Suppressor macrophage treated with lipopolysaccharide for 1 hour (primary cell): ENCODE measurements around the gene SIX5.

Source experiments
- DNase-seq, 3 donors: peaks; one replicate each; pipeline ENCODE4 v3.0.0-alpha.2; 2020 to 2022

Gene SIX5

GRCh38 chr19:45792470-45793177 is 23.6 kb upstream of the SIX5 start, which contains the start of gene DMWD:
DMWD (minus strand) TSS chr19:45792845; CDS start chr19:45792756, 89 bp downstream.
- DNase-seq: peak; percentile 99 to 100 (median 100)

DNA sequence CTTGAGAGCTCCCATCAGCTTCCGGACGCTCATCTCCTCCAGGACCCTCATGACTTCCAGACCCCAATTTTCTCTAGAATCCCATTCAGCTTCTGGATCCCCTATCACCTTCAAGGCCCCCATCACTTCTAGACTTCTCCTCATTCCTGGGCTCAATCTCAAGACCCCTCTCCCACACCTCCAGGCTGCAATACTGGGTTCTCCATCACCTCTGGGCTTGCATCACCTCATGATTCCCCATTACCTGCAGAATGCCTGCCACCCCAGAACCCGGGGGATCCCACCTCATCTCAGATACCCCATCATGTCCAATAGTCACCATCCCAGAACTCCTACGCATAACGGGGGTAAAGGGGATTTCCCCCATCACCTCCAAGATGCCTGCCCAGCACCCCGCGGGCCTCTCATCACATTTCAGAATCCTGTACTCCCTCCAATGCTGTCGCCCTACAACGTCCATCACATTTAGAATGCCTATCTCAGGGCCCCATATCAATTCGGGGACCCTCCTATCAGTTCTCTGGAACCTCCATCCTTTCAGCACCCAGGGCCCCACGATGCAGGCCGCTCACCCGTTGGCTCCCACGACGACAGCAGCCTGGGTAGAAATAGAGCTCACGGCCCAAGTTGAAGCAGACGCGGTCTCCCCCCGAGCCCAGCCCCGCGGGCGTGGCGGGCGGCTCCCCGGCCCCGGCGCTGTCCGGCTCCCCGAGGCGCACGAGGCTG is 22.9 kb upstream of the SIX5 start:
- DNase-seq: peak in 1 of 3 donors; percentile 18

DNA sequence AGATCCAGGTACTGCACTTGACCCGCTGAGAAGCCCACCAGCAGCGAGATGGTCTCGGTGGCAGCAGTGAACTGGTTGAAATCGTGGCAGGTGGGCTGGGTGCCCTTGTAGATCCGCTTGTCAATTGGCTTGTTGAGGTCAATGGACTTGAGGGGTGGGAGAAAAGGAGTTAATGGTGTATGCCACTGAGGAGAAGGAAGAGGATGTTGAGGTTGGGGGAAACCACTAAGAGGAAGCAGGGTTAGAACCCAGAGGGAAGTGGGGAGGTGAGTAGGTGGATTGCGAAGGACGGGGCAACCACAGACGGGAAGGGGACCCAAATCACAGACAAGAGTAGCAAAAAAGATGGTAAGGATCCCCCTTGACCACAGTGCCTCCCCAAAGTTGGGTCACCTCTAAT is 21.9 kb upstream of the SIX5 start:
- DNase-seq: peak; percentile 90 to 93 (median 93)

DNA sequence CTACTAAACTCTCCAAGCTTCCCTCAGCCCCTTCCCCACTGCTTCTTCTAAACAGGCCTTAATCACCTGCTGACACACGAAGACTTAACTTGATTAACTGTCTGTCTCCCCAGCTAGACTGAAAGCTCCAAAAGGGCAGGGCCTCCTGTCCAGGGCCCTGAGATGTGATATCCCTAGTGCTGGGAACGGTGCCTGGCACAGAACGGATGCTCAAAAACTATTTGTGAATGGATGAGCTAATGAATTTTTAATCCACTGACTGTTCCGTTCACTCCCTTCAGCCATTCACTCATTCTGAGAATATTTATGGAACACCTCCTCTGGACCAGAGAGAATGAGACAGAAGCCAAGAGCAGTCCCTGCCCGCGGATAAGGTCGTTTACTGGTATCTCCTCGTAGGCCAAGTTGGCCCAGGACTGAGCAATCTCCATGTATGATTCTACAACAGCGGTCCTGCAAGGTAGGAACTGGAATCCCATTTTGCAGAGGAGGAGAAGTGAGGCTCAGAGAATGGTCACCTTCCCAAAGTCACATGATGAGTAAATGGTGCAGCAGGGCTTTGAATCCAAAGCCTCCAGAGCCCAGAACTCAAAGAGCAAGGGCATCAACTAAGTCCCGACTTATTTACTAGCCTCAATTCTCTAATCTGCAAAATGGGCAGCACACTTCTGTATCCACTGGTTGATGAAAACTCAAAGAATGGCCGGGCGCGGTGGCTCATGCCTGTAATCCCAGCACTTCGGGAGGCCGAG is 20.2 kb upstream of the SIX5 start:
- DNase-seq: peak in 1 of 3 donors; percentile 13

GRCh38 chr19:45786533-45786894 is 17.5 kb upstream of the SIX5 start:
- DNase-seq: no peak

- no peak for DNase-seq
These were observed 16.9 kb upstream of the SIX5 start for GRCh38 chr19:45785781-45786532.

DNA sequence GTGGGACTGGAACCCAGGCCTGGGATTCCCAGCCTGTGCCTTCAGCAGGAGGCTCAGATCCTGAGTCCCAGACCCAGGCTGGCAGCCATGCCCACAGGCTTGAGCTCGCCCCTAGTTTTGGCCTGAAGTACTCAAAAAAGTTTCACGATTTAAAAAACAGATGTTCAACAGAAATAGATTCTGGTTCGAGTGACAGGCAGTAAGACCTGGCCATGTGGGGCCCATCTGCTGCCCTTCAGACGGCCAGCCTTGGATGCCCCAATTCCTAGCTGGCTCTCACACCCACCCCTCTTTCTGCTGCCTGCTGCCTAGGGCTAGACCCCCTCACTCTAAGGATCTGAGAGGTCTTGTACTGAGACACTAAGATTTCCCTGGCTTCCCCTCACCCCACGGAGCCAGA is 16.0 kb upstream of the SIX5 start:
- no peak for DNase-seq

DNA sequence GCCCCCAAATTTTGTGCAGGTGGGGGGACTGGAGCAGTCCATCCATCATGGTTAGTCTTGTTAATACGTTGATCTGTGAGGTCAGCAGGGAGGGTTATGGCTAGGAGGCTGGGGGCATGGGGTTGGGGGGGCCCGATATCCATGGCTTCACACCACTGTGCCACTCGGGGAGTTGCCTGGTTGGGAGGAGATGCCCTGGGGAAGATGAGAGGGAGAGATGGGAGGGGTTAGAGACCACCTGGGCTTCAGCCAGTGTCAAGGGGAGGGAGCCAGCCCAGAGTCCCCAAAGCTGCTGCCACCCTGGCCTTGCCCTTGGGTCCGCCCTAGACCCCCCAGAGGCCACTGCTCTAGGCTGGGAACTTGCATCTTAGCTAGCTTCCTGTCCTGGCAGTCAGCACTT is 15.0 kb upstream of the SIX5 start:
- DNase-seq: no peak

- no peak for DNase-seq
These were observed 14.1 kb upstream of the SIX5 start for GRCh38 chr19:45782820-45783785.

DNA sequence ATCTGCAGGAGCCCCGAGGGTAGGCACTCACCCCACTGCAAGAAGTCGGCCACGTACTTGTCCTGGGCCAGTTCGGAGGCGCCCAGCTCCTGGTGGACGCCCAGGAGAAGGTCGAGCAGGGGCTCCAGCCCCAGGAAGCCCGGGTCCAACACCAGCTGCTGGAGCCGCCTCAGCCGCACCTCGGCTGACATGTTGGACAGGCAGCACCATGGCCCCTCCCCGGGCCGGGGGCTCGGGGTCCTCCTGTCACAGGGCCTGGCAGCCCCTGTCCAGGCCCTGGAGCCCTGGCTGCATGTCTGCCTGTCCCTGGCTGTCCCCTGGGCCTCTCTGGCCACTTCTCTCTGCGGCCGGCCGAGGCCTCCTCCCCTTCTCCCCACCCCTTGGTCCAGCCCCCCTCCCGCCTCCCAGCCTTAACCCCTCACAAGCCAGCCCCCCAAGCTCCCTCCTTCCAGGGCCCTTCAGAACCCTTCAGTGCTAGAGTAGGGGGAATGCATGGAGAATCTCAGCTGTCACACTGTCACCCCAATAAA is 13.2 kb upstream of the SIX5 start, which contains the start of gene DMPK:
Gene DMPK (minus strand): TSS at position 329 of the 530 bp plus-strand sequence. CDS start 138 bp downstream, at position 191.
- no peak for DNase-seq

- peak; percentile 51 to 57 (median 52) for DNase-seq
These were observed 12.4 kb upstream of the SIX5 start for GRCh38 chr19:45781214-45782161.

DNA sequence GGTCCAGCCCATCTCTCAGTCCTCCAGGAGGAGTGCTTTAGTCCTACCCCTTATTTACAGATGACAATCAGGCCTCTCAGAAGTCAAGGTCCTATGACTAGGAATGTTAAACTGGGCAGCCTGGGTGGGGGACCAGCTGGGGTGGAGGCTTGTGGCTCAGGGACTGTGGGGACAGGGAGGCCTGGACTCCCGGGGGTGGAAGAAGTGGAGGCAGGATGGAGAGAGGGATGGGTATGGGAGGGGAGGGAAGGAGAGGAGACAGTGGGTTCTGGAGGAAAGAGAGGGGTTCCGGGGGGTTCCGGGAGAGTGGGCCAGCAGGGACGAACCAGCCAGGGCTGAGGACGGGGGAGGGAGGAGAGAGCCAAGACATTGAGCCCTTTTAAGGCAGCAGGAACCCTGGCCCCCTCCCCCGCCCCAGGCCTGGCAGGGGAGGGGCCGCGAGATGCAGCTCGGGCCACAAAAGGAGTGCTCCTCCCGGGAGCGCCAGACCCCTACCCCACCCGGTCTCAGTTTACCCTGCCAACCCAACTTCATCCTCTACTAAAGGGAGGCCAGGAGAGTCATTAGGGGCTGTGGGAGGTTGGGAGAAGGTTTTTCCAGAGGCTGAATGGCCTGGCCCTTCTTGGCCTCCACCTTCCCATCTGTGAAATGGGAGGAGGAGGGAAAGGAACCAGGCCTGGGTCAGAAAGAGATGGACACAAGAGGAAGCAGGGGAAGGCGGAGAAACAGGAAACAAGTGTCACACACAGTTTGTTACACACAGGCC is 11.6 kb upstream of the SIX5 start:
- peak in 2 of 3 donors; percentile 43 to 60 for DNase-seq

DNA sequence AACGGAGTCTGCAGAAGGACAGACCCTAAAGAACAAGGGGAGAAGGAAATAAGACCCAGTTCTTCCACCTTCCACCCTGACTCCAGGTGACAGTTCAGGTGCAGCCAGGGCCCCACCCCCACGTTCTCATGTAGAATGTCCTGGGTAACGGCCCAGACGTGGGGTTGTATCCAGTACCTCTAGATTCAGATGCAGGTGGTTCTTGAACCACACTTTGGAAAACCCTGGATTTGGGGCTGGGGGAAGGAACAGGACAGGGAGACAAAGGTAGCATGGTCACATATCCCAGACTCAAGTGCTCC is 11.0 kb upstream of the SIX5 start:
- DNase-seq: no peak

- peak; percentile 74 to 86 (median 76) for DNase-seq
These were observed 10.4 kb upstream of the SIX5 start for GRCh38 chr19:45779231-45780145.

GRCh38 chr19:45778010-45778661 is 9.1 kb upstream of the SIX5 start:
- DNase-seq: no peak

GRCh38 chr19:45777395-45777961 is 8.4 kb upstream of the SIX5 start:
- no peak for DNase-seq

DNA sequence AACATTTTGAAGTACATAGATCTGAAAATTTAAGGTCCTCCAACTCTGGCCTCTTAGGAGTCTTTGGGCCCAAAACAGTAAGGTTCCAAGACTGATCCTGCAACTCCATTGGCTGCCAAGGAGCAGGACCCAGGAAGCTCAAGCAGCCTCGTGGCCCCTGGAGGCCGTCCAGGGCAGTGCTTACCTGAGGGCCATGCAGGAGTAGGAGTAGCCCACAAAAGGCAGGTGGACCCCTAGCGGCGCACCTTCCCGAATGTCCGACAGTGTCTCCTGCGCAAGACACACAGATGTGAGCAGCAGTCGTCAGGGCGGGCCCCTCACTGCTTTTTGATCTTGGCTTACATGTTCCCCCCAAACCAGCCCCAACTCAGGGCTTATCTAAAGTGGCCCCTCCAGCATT is 5.7 kb upstream of the SIX5 start:
- DNase-seq: no peak
